Neutrophil (primary cell): ENCODE measurements around the gene GCNT1.
"Not testable (repeated sequence)": the region's sequence is repeated elsewhere in the genome, so short reads cannot be mapped to it uniquely, and the experiment has no call there.

Source experiments
- H3K27ac ChIP-seq: fragments of 200-600 bp; sonication (generic); 2 replicates; pipeline ENCODE4 v1.5.1; 2016; ENCODE audit warnings: mild to moderate bottlenecking, moderate library complexity
- H3K27me3 ChIP-seq: fragments of 200-600 bp; sonication (generic); 2 replicates; pipeline ENCODE4 v1.6.0; 2016; ENCODE audit warnings: mild to moderate bottlenecking
- H3K36me3 ChIP-seq: fragments of 200-600 bp; sonication (generic); 2 replicates; pipeline ENCODE4 v1.5.1; 2017
- H3K4me1 ChIP-seq, 2 experiments: fragments of 200-600 bp in 1 of 2; sonication (generic) in 1 of 2; 1 replicate in 1 of 2; 2 replicates in 1 of 2; pipeline versions ENCODE4 v1.5.1 to v1.6.1; 2013 to 2016; ENCODE audit warnings: low read depth in 1 of 2, low read length in 1 of 2, mild to moderate bottlenecking in 1 of 2, moderate library complexity in 1 of 2; ENCODE audit not compliant: control insufficient read depth in 1 of 2, insufficient read depth in 1 of 2
- H3K4me3 ChIP-seq, 2 experiments: fragments of 200-600 bp in 1 of 2; sonication (generic) in 1 of 2; 1 replicate in 1 of 2; 2 replicates in 1 of 2; pipeline ENCODE4 v1.5.1; 2013 to 2016; ENCODE audit warnings: low read depth in 1 of 2, low read length in 1 of 2, mild to moderate bottlenecking in 1 of 2, moderate library complexity in 1 of 2
- H3K9me3 ChIP-seq: fragments of 200-600 bp; sonication (generic); 2 replicates; pipeline ENCODE4 v1.5.1; 2016
- TF ChIP-seq, protein P1 (sequence below): fragments of 200-600 bp; sonication (generic); IDR thresholded peaks from 2 replicates; pipeline ENCODE4 v1.5.1; 2016; ENCODE audit warnings: antibody characterized with exemption

The GCNT1 gene

GRCh38 chr9:76528056-76528455 is 69.1 kb downstream of the GCNT1 start:
- H3K27ac ChIP-seq: no peak overlapping the region
- TF ChIP-seq, protein P1, sequence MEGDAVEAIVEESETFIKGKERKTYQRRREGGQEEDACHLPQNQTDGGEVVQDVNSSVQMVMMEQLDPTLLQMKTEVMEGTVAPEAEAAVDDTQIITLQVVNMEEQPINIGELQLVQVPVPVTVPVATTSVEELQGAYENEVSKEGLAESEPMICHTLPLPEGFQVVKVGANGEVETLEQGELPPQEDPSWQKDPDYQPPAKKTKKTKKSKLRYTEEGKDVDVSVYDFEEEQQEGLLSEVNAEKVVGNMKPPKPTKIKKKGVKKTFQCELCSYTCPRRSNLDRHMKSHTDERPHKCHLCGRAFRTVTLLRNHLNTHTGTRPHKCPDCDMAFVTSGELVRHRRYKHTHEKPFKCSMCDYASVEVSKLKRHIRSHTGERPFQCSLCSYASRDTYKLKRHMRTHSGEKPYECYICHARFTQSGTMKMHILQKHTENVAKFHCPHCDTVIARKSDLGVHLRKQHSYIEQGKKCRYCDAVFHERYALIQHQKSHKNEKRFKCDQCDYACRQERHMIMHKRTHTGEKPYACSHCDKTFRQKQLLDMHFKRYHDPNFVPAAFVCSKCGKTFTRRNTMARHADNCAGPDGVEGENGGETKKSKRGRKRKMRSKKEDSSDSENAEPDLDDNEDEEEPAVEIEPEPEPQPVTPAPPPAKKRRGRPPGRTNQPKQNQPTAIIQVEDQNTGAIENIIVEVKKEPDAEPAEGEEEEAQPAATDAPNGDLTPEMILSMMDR: no peak

GRCh38 chr9:76528642-76529190 is 69.7 kb downstream of the GCNT1 start:
- Histone ChIP-seq H3K9me3 (no peaks in the 10 kb centered on the region), H3K4me1 (no peaks in the 10 kb centered on the region), H3K27ac (no peak overlapping the region), H3K27me3 (no peaks in the 10 kb centered on the region), H3K36me3 (no peaks in the 10 kb centered on the region), H3K4me3 (no peak overlapping the region)
- TF ChIP-seq, protein P1: no peak

More at GRCh38 chr9:76528056-76528455, 69.1 kb downstream of the GCNT1 start:
- Histone ChIP-seq H3K27me3 (no peaks in the 10 kb centered on the region), H3K4me3 (no peak overlapping the region), H3K4me1 (no peaks in the 10 kb centered on the region), H3K36me3 (no peaks in the 10 kb centered on the region), H3K9me3 (no peaks in the 10 kb centered on the region)

DNA sequence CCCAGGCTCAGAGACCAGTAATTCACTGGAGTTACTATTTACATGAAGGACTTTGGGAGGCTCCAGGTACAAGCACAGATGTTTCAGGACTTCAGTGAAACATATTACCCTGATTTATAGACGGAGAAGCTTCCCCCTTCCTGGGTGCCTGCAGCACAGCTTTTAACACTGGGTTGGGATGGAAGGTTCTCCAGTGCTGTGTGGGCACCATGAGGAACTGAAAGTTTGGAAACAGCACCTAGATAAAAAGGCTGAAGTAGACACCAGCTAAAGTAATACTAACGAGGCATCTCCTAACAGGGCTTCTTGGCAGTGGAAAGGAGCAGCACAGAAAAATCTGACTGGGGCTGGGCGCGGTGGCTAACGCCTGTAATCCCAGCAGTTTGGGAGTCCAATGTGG is 70.7 kb downstream of the GCNT1 start:
- H3K36me3 ChIP-seq: no peaks in the 10 kb centered on the region
- H3K27ac ChIP-seq: no peak overlapping the region
- H3K4me3 ChIP-seq: no peak overlapping the region
- H3K27me3 ChIP-seq: no peaks in the 10 kb centered on the region
- H3K4me1 ChIP-seq: no peaks in the 10 kb centered on the region
- no peaks in the 10 kb centered on the region for H3K9me3 ChIP-seq
- TF ChIP-seq, protein P1: no peak

- Histone ChIP-seq H3K4me1 (no peaks in the 10 kb centered on the region), H3K27ac (no peak overlapping the region), H3K4me3 (no peak overlapping the region), H3K36me3 (no peaks in the 10 kb centered on the region), H3K9me3 (no peaks in the 10 kb centered on the region), H3K27me3 (no peaks in the 10 kb centered on the region)
- TF ChIP-seq, protein P1: no peak
Measured at GRCh38 chr9:76530458-76531110, 71.6 kb downstream of the GCNT1 start.

- H3K4me1 ChIP-seq: no peaks in the 10 kb centered on the region
- TF ChIP-seq, protein P1: no peak
- H3K36me3 ChIP-seq: no peaks in the 10 kb centered on the region
- H3K27me3 ChIP-seq: no peaks in the 10 kb centered on the region
- no peaks in the 10 kb centered on the region for H3K9me3 ChIP-seq
- no peak overlapping the region for H3K4me3 ChIP-seq
- H3K27ac ChIP-seq: no peak overlapping the region
Measured at GRCh38 chr9:76531231-76531780, 72.3 kb downstream of the GCNT1 start.

DNA sequence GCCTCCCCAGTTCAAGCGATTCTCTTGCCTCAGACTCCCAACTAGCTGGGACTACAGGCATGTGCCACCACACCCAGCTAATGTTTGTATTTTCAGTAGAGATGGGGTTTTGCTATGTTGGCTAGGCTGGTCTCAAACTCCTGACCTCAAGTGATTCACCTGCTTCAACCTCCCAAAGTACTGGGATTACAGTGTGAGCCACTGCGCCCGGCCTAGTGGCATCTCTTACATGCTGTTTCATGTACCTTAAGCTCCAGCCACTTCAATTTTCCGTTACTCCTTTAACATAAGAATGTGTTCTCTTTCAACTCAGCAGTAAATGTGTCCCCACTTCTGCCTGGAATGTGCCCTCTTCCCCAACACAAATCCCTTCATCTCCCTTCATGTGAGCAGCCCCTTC is 73.9 kb downstream of the GCNT1 start:
- H3K4me1 ChIP-seq, H3K4me3 ChIP-seq: not testable (repeated sequence)

More for the DNA sequence above, 73.9 kb downstream of the GCNT1 start:
- H3K9me3 ChIP-seq, H3K36me3 ChIP-seq, H3K27me3 ChIP-seq, H3K27ac ChIP-seq: not testable (repeated sequence)
